Esophagus muscularis mucosa (tissue), 4 donors: Measurements from ENCODE around the gene GNG13. TPM values are rescaled to one million over a fixed set of nuclear protein-coding genes. Genes with fewer than 3 reads are reported as not detected.
"Not testable (repeated sequence)": the region's sequence is repeated elsewhere in the genome, so short reads cannot be mapped to it uniquely, and the experiment has no call there.

Experiments
- DNase-seq: peaks from one replicate; pipeline ENCODE4 v3.0.0-alpha.2; 2017; ENCODE audit errors: extremely low spot score
- H3K27ac ChIP-seq, 4 donors: fragments of 200-600 bp; sonication (generic); replicated peaks in 1 of 4; 1 replicate in 3 of 4; 2 replicates in 1 of 4; pipeline ENCODE4 v1.5.1; 2016 to 2019; ENCODE audit warnings: mild to moderate bottlenecking in 1 of 4
- H3K27me3 ChIP-seq, 4 donors: fragments of 200-600 bp; sonication (generic); one replicate each; pipeline versions ENCODE4 v1.5.1 to v1.6.0; 2016 to 2019
- H3K36me3 ChIP-seq, 4 donors: fragments of 200-600 bp; sonication (generic); one replicate each; pipeline ENCODE4 v1.5.1; 2016 to 2019
- H3K4me1 ChIP-seq, 4 donors: fragments of 200-600 bp; sonication (generic); one replicate each; pipeline ENCODE4 v1.5.1; 2016 to 2019
- H3K4me3 ChIP-seq, 4 donors: fragments of 200-600 bp; sonication (generic); 1 replicate in 2 of 4; 2 replicates in 2 of 4; pipeline ENCODE4 v1.5.1; 2016 to 2019; ENCODE audit warnings: mild to moderate bottlenecking in 4 of 4, moderate library complexity in 1 of 4
- H3K9me3 ChIP-seq, 4 donors: fragments of 200-600 bp; sonication (generic); 1 replicate in 3 of 4; 2 replicates in 1 of 4; pipeline ENCODE4 v1.5.1; 2016 to 2019
- CTCF ChIP-seq, 3 experiments: fragments of 200-600 bp in 2 of 3; fragments of 450-650 bp in 1 of 3; sonication (generic) in 2 of 3; IDR thresholded peaks; one replicate each; pipeline ENCODE4 v1.5.1; 2017 to 2019; ENCODE audit warnings: antibody characterized with exemption in 3 of 3, mild to moderate bottlenecking in 2 of 3, moderate library complexity in 1 of 3
- EP300 ChIP-seq: sonication (generic); formaldehyde crosslinking; IDR thresholded peaks from one replicate; pipeline ENCODE4 v1.6.1; 2017; ENCODE audit warnings: antibody characterized with exemption
- POLR2A ChIP-seq: fragments of 450-650 bp; IDR thresholded peaks from one replicate; pipeline ENCODE4 v1.6.1; 2017; ENCODE audit warnings: antibody characterized with exemption, moderate library complexity, mild to moderate bottlenecking, low read depth
- POLR2AphosphoS5 ChIP-seq, 2 donors: sonication (generic); formaldehyde crosslinking; IDR thresholded peaks; one replicate each; pipeline ENCODE4 v1.6.1; 2017; ENCODE audit warnings: antibody characterized with exemption in 2 of 2
- WGBS: methylation state at CpG from one replicate; pipeline ENCODE4 v1.1.5; 2018; 5-methylcytosine and 5-hydroxymethylcytosine counted together
- intact Hi-C: fragments of 100-400 bp; cut with DNase I; formaldehyde crosslinking; loops from one replicate; pipeline ENCODE4 v1.15.1; 2023
- total RNA-seq, 4 donors: library from RNA; depleted of rRNA; stranded (reverse); fragments of >200 nt; gene quantifications; one replicate each; pipeline versions ENCODE4 v1.1.0 to v1.2.1, GENCODE V29; 2016

Gene GNG13
- total RNA-seq, 4 donors from 2014 or later = not detected

DNA sequence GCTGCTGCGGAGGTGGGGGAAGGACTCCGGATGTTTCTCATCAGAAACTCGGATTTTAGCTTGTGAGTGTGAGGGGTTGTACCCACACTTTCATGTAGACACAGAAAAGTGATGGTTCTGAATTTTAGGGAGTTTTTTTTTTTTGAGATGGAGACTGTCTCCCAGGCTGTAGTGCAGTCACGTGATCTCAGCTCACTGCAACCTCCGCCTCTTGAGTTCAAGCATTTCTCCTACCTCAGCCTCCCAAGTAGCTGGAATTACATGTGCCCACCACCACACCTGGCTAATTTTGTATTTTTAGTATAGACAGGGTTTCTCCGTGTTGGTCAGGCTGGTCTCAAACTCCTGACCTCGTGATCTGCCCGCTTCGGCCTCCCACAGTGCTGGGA is 22.4 kb upstream of the GNG13 start:
- peaks cover 3 to 14% (median 12%) of the 10 kb centered on the region in 4 donors for H3K4me1 ChIP-seq
- intact Hi-C loops = no loop called here
- WGBS = 93% methylated on average over 9 of the region's 9 CpGs
- no peak overlapping the region for H3K4me3 ChIP-seq
- H3K27ac ChIP-seq = no peak overlapping the region
- no peaks in the 10 kb centered on the region for H3K9me3 ChIP-seq
- DNase-seq = no peak
- no peaks in the 10 kb centered on the region for H3K36me3 ChIP-seq
- TF ChIP-seq POLR2A (no peak), CTCF (IDR thresholded peaks at IDR 0.05) (no peak)
- H3K27me3 ChIP-seq = peaks cover 0 to 94% (median 5%) of the 10 kb centered on the region in 4 donors

DNA sequence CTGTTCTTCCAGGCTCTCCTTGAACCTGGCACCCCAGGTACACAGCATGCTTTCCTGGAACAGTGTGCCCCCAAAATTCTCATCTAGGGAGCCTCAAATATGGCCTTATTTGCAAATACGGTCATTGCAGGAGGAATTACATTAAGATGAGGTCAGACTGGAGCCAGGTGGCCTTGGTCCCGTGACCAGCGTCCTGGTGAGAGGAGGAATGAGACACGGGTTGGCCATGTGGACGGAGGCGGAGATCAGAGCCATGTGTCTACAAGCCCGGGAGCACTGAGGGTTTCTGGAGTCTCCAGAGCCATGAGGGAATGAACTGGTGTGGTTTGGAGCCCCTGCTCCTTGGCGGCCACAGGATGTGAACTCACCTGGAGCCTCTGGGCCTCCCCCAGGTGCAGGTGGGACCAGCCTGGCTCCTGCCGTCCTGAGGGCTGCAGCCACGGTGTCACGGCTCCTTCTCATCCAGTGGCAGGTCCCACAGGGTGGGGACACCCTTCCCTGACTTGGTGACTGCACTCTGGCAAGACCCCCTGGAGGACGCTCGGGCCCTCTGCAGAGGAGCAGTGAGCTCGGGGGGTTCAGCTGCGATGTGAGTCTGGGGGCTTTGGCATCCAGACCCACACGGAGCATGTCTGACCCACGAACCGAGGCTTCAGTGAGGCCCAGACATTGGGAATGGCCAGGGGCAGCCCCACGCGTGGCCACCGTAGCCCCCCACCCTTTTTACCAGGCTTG is 21.8 kb upstream of the GNG13 start:
- intact Hi-C loops = no loop called here
- TF ChIP-seq POLR2AphosphoS5 (IDR thresholded peaks at IDR 0.05) = no peak
- no peak for TF ChIP-seq CTCF (IDR thresholded peaks at IDR 0.05)
- TF ChIP-seq EP300 = no peak
- no peak for TF ChIP-seq POLR2A
- no peaks in the 10 kb centered on the region for H3K9me3 ChIP-seq
- H3K27ac ChIP-seq = no peak overlapping the region
- 90% methylated on average over 13 of the region's 21 CpGs for WGBS
- DNase-seq = no peak
- peaks cover 3 to 19% (median 12%) of the 10 kb centered on the region in 4 donors for H3K4me1 ChIP-seq
- H3K27me3 ChIP-seq = peaks cover 0 to 95% (median 8%) of the 10 kb centered on the region in 4 donors
- H3K4me3 ChIP-seq = no peak overlapping the region
- no peaks in the 10 kb centered on the region for H3K36me3 ChIP-seq

- Histone ChIP-seq H3K36me3 (no peaks in the 10 kb centered on the region), H3K4me1 (peaks cover 3 to 24% (median 12%) of the 10 kb centered on the region in 4 donors), H3K4me3 (no peak overlapping the region), H3K9me3 (no peaks in the 10 kb centered on the region), H3K27ac (no peak overlapping the region), H3K27me3 (peaks cover 0 to 95% (median 12%) of the 10 kb centered on the region in 4 donors)
- WGBS = 69% methylated on average over 12 of the region's 13 CpGs
- no peak for DNase-seq
- TF ChIP-seq POLR2AphosphoS5 (IDR thresholded peaks at IDR 0.05) (no peak), CTCF (IDR thresholded peaks at IDR 0.05) (no peak), EP300 (no peak), POLR2A (no peak)
- intact Hi-C loops = no loop called here
Observed at GRCh38 chr16:821751-822150, 21.2 kb upstream of the GNG13 start.

DNA sequence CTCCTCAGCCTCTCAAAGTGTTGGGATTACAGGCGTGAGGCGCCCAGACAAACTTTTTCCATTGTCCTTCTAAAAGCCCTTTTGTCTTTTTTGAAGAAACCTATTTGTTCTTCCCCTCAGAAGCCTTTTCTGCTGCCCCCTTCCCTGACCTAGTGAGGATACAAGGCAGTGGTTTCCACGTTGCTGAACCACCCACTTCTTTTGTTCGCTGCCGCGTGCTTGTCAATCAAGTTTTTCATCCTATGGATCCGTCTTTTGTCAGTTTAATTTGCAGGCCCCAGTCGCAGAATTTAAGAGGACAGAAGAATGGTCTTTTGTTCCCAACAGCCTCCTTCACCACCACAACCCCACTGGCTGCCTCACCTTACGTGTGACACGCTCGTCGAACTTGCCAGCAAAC is 20.2 kb upstream of the GNG13 start:
- Histone ChIP-seq H3K27ac (no peak overlapping the region), H3K4me1 (peaks cover 3 to 23% (median 11%) of the 10 kb centered on the region in 4 donors), H3K36me3 (no peaks in the 10 kb centered on the region), H3K27me3 (peaks cover 0 to 99% (median 15%) of the 10 kb centered on the region in 4 donors), H3K4me3 (no peak overlapping the region), H3K9me3 (no peaks in the 10 kb centered on the region)
- WGBS = 85% methylated on average over 12 of the region's 12 CpGs
- intact Hi-C loops = no loop called here
- DNase-seq = no peak
- TF ChIP-seq CTCF (IDR thresholded peaks at IDR 0.05) (no peak), POLR2A (no peak), POLR2AphosphoS5 (IDR thresholded peaks at IDR 0.05) (no peak)

GRCh38 chr16:820044-820408 is 19.5 kb upstream of the GNG13 start:
- H3K36me3 ChIP-seq, H3K9me3 ChIP-seq, DNase-seq, intact Hi-C loops, H3K27ac ChIP-seq, H3K4me3 ChIP-seq: not testable (repeated sequence)
- H3K27me3 ChIP-seq = peaks cover 0 to 100% (median 18%) of the 10 kb centered on the region in 4 donors
- H3K4me1 ChIP-seq = peaks cover under 1 to 16% (median 4%) of the 10 kb centered on the region in 4 donors
- WGBS = 64% methylated on average over 10 of the region's 10 CpGs
